ENCODE results near the gene DCDC2C. TPM values are rescaled to one million over a fixed set of nuclear protein-coding genes. Genes with fewer than 3 reads are reported as not detected.

Gene DCDC2C
- total RNA-seq, 1 experiment from 2014 or later: not detected

DNA sequence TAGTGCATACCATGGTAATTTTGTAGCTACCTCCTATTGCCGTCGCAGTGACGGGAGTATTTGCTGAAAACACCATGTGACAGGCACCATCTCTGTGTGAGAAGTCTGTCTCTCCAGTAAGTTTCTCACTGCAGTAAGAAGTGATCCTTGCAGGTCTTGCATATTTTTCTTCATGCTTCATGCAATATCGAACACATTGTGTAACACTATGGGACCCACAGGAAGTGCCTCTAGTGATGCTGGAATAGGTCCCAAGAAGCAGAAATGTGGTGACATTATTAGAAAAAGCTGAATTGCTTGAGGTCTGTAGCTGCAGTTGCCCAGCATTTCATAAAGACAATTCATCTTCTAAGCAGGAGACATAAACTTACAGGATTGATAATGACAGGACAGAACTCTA lies 167.6 kb downstream of the DCDC2C start:
- ATAC-seq (no peak), DNase-seq (no peak)
- no peaks in the 10 kb centered on the region for H3K79me2 ChIP-seq (ENCODE audit: low read length)
- no peaks in the 10 kb centered on the region for H3K36me3 ChIP-seq (ENCODE audit: low read depth, low read length)
- no peaks in the 10 kb centered on the region for H3K9me3 ChIP-seq (ENCODE audit: low read length)
- ChIA-PET POLR2A (ENCODE audit: unreplicated experiment) (no interaction called here), CTCF (no interaction called here)
- no peaks in the 10 kb centered on the region for H3K9me2 ChIP-seq (replicated peaks; ENCODE audit: low read length)
- H3K4me1 ChIP-seq (ENCODE audit: insufficient read depth, low read length): no peaks in the 10 kb centered on the region
- no peaks in the 10 kb centered on the region for H3K27me3 ChIP-seq (ENCODE audit: low read length)
- intact Hi-C loops (cut with micrococcal nuclease): no loop called here
- no peaks in the 10 kb centered on the region for H3F3A ChIP-seq (ENCODE audit: low read length, unreplicated experiment)
- H4K20me1 ChIP-seq (ENCODE audit: low read length): no peaks in the 10 kb centered on the region
- no peak overlapping the region for H3K4me3 ChIP-seq (ENCODE audit: low read length)
- no peak overlapping the region for H3K9ac ChIP-seq (ENCODE audit: low read length)
- no peak overlapping the region for H3K27ac ChIP-seq (ENCODE audit: low read length)
- TF ChIP-seq CTCF (conservative IDR thresholded peaks at IDR 0.05; ENCODE audit: low read depth, low read length) (no peak), EZH2 (IDR thresholded peaks at IDR 0.05; ENCODE audit: low read length, unreplicated experiment) (no peak), EZH2phosphoT487 (IDR thresholded peaks at IDR 0.05; ENCODE audit: borderline replicate concordance, low read length) (no peak)
- H2AFZ ChIP-seq (ENCODE audit: low read length): no peak overlapping the region
- no TSS peak for BruUV-seq (replicated peaks)
- no peak overlapping the region for H3K4me2 ChIP-seq (ENCODE audit: low read length)

GRCh38 chr2:3872451-3872850 lies 169.1 kb downstream of the DCDC2C start:
- Histone ChIP-seq H3K4me1 (ENCODE audit: insufficient read depth, low read length) (no peaks in the 10 kb centered on the region), H3F3A (ENCODE audit: low read length, unreplicated experiment) (no peaks in the 10 kb centered on the region), H3K9ac (ENCODE audit: low read length) (no peak overlapping the region), H4K20me1 (ENCODE audit: low read length) (no peaks in the 10 kb centered on the region), H3K9me2 (replicated peaks; ENCODE audit: low read length) (no peaks in the 10 kb centered on the region), H3K27ac (ENCODE audit: low read length) (no peak overlapping the region), H3K9me3 (ENCODE audit: low read length) (no peaks in the 10 kb centered on the region), H3K4me3 (ENCODE audit: low read length) (no peak overlapping the region), H3K36me3 (ENCODE audit: low read depth, low read length) (no peaks in the 10 kb centered on the region), H3K79me2 (ENCODE audit: low read length) (no peaks in the 10 kb centered on the region), H2AFZ (ENCODE audit: low read length) (no peak overlapping the region), H3K4me2 (ENCODE audit: low read length) (no peak overlapping the region), H3K27me3 (ENCODE audit: low read length) (peaks cover 4% of the 10 kb centered on the region; the same call in 1 of the 2 replicates)
- ATAC-seq: no peak
- DNase-seq: no peak
- POLR2A ChIA-PET (ENCODE audit: unreplicated experiment): no interaction called here
- intact Hi-C loops (cut with micrococcal nuclease): no loop called here
- CTCF ChIA-PET: no interaction called here
- TF ChIP-seq CTCF (conservative IDR thresholded peaks at IDR 0.05; ENCODE audit: low read depth, low read length): no peak
- TF ChIP-seq EZH2phosphoT487 (IDR thresholded peaks at IDR 0.05; ENCODE audit: borderline replicate concordance, low read length): no peak
- no peak for TF ChIP-seq EZH2 (IDR thresholded peaks at IDR 0.05; ENCODE audit: low read length, unreplicated experiment)
- BruUV-seq (replicated peaks): no TSS peak

- no peak overlapping the region for H3K9ac ChIP-seq (ENCODE audit: low read length)
- H3K79me2 ChIP-seq (ENCODE audit: low read length): no peaks in the 10 kb centered on the region
- no peaks in the 10 kb centered on the region for H3K9me3 ChIP-seq (ENCODE audit: low read length)
- no peak overlapping the region for H3K27ac ChIP-seq (ENCODE audit: low read length)
- ChIA-PET CTCF (no interaction called here), POLR2A (ENCODE audit: unreplicated experiment) (no interaction called here)
- TF ChIP-seq EZH2phosphoT487 (IDR thresholded peaks at IDR 0.05; ENCODE audit: borderline replicate concordance, low read length) (no peak), EZH2 (IDR thresholded peaks at IDR 0.05; ENCODE audit: low read length, unreplicated experiment) (no peak), CTCF (conservative IDR thresholded peaks at IDR 0.05; ENCODE audit: low read depth, low read length) (no peak)
- intact Hi-C loops (cut with micrococcal nuclease): no loop called here
- peaks cover 8% of the 10 kb centered on the region; the same call in 1 of the 2 replicates for H3K27me3 ChIP-seq (ENCODE audit: low read length)
- no peak overlapping the region for H3K4me3 ChIP-seq (ENCODE audit: low read length)
- DNase-seq (no peak), ATAC-seq (no peak)
- no TSS peak for BruUV-seq (replicated peaks)
- no peaks in the 10 kb centered on the region for H3K36me3 ChIP-seq (ENCODE audit: low read depth, low read length)
- H3K4me1 ChIP-seq (ENCODE audit: insufficient read depth, low read length): no peaks in the 10 kb centered on the region
- no peak overlapping the region for H3K4me2 ChIP-seq (ENCODE audit: low read length)
- no peaks in the 10 kb centered on the region for H3F3A ChIP-seq (ENCODE audit: low read length, unreplicated experiment)
- no peaks in the 10 kb centered on the region for H4K20me1 ChIP-seq (ENCODE audit: low read length)
- no peaks in the 10 kb centered on the region for H3K9me2 ChIP-seq (replicated peaks; ENCODE audit: low read length)
- no peak overlapping the region for H2AFZ ChIP-seq (ENCODE audit: low read length)
These were observed 170.5 kb downstream of the DCDC2C start for GRCh38 chr2:3873899-3874298.
